ENCODE data around the gene C6orf15.

- TF ChIP-seq POLR2A (IDR thresholded peaks at IDR 0.05; ENCODE audit: low read length), result no peak
- TF ChIP-seq GATA1 (IDR thresholded peaks at IDR 0.05; ENCODE audit: low read depth, low read length), result no peak
These were observed 663 bp downstream of the C6orf15 start for GRCh38 chr6:31111712-31112111.
